ENCODE results near the gene MMP1. TPM values are rescaled to one million over a fixed set of nuclear protein-coding genes. Genes with fewer than 3 reads are reported as not detected.

The MMP1 gene
- total RNA-seq, 1 donor: 141 TPM

GRCh38 chr11:102784380-102784779 lies 13.6 kb downstream of the MMP1 start:
- TF ChIP-seq CTCF (IDR thresholded peaks at IDR 0.05; ENCODE audit: insufficient read depth, low read depth, low read length): no peak
- DNase-seq (ENCODE audit: low read depth): no peak
- no peak overlapping the region for H3K4me3 ChIP-seq (ENCODE audit: low read depth, low read length)

GRCh38 chr11:102783720-102784119 lies 14.2 kb downstream of the MMP1 start:
- no peak for DNase-seq (ENCODE audit: low read depth)
- TF ChIP-seq CTCF (IDR thresholded peaks at IDR 0.05; ENCODE audit: insufficient read depth, low read depth, low read length): no peak
- H3K4me3 ChIP-seq (ENCODE audit: low read depth, low read length): no peak overlapping the region

DNA sequence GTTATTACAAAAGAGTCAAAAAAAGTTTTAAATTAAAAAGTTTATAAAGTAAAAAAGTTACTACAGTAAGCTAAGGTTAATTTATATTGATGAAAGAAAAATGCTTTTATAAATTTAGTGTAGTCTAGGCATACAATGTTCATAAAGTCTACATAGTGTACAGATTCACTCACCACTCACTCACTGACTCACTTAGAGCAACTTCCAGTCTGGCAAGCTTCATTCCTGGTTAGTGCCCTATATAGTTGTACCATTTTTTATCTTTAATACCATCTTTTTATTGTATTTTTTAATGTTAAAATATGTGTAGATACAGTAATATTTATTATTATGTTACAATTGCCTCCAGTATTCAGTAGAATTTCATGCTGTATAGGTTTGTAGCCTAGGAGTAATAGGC lies 14.9 kb downstream of the MMP1 start:
- no peak overlapping the region for H3K4me3 ChIP-seq (ENCODE audit: low read depth, low read length)
- no peak for DNase-seq (ENCODE audit: low read depth)
- TF ChIP-seq CTCF (IDR thresholded peaks at IDR 0.05; ENCODE audit: insufficient read depth, low read depth, low read length): no peak

GRCh38 chr11:102781676-102782075 lies 16.3 kb downstream of the MMP1 start:
- no peak for DNase-seq (ENCODE audit: low read depth)
- no peak overlapping the region for H3K4me3 ChIP-seq (ENCODE audit: low read depth, low read length)
- no peak for TF ChIP-seq CTCF (IDR thresholded peaks at IDR 0.05; ENCODE audit: insufficient read depth, low read depth, low read length)

DNA sequence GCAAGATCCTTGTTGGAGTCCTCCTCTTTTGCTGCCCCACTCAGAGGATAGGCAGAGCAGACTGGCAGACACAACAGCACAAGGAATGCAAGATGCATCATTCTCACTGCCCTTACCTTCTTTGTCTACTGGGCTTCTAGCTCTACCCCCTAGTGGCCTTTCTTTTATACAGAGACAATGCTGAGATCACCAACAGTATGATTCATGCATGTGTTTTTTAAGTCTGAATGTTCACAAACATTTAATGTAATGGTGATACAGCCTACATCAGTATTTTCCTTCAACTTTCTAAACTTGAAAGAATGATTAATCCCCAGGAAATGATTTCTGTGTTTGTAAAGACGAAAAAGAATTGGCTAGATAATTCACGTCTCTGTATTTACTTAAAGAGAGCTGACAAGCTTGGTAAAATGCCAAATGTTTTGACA lies 17.5 kb downstream of the MMP1 start, which contains the start of gene MMP10:
Gene MMP10, minus strand, starts transcription at position 138 of the 428 bp plus-strand sequence. Its CDS starts 37 bp downstream, at position 101.
- peak; percentile 64 for TF ChIP-seq CTCF (IDR thresholded peaks at IDR 0.05; ENCODE audit: insufficient read depth, low read depth, low read length)
- H3K4me3 ChIP-seq (ENCODE audit: low read depth, low read length): no peak within 1 kb of the TSS
- peak; percentile 46 for DNase-seq (ENCODE audit: low read depth)

DNA sequence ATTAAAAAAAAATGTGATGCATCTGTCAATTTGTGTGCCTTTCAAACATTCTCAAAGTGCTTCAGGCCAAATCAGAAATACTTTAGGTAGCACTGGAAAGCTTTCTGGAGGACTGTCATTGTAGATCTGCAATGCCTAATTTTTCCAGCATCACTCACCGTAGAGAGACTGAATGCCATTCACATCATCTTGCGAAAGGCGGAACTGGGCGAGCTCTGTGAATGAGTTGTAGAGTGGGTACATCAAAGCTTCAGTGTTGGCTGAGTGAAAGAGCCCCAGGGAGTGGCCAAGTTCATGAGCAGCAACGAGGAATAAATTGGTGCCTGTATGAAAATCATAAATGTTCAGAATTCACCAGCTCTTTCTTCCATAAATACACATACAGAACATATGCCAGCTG lies 21.5 kb downstream of the MMP1 start:
- H3K4me3 ChIP-seq (ENCODE audit: low read depth, low read length): no peak overlapping the region
- DNase-seq (ENCODE audit: low read depth): no peak
- no peak for TF ChIP-seq CTCF (IDR thresholded peaks at IDR 0.05; ENCODE audit: insufficient read depth, low read depth, low read length)

DNA sequence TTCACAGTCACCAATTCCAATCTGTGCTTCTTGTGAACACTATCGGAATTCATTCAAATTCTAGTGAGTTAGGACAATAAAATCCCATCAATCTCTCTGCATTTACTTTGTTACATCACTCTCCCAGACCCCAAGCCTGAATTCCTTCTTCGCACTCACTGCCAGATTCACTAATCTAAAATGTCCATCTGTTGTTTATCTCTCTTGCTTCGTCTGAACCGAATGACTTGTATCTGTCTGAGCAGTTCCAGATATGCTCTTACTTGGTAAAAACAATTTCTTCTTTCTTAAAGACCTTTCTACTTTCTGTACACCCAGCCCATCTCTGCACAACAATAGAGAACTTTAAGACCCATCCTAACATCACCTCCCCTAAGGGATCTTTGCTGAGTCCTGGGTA lies 24.6 kb downstream of the MMP1 start:
- no peak overlapping the region for H3K4me3 ChIP-seq (ENCODE audit: low read depth, low read length)
- no peak for TF ChIP-seq CTCF (IDR thresholded peaks at IDR 0.05; ENCODE audit: insufficient read depth, low read depth, low read length)
- DNase-seq (ENCODE audit: low read depth): no peak
